Measurements from ENCODE around the gene BZW1.

BZW1 gene

GRCh38 chr2:200843993-200844948 is 32.6 kb downstream of the BZW1 start:
- DNase-seq: no peak

- DNase-seq: no peak
Measured at GRCh38 chr2:200845194-200845593, 33.5 kb downstream of the BZW1 start.

- DNase-seq: no peak
Measured at GRCh38 chr2:200845669-200846325, 34.1 kb downstream of the BZW1 start.

GRCh38 chr2:200847269-200847668 is 35.6 kb downstream of the BZW1 start:
- DNase-seq: peak; percentile 28

- DNase-seq: no peak
Measured at GRCh38 chr2:200847939-200848338, 36.2 kb downstream of the BZW1 start.

GRCh38 chr2:200850512-200851256 is 39.0 kb downstream of the BZW1 start:
- DNase-seq: no peak

GRCh38 chr2:200851398-200852248 is 39.9 kb downstream of the BZW1 start:
- DNase-seq: no peak

GRCh38 chr2:200852605-200853004 is 40.9 kb downstream of the BZW1 start:
- DNase-seq: no peak

- no peak for DNase-seq
Measured at GRCh38 chr2:200856806-200857205, 45.1 kb downstream of the BZW1 start.

- no peak for DNase-seq
Measured at GRCh38 chr2:200860092-200860795, 48.5 kb downstream of the BZW1 start.

- DNase-seq: no peak
Measured at GRCh38 chr2:200861617-200862155, 50.0 kb downstream of the BZW1 start.

- no peak for DNase-seq
Measured at GRCh38 chr2:200862532-200863000, 50.9 kb downstream of the BZW1 start.

GRCh38 chr2:200863782-200864175 is 52.1 kb downstream of the BZW1 start:
- DNase-seq: peak; percentile 35

- DNase-seq: peak; percentile 85
Measured at GRCh38 chr2:200864176-200865034, 52.7 kb downstream of the BZW1 start, which contains the start of gene CLK1. Gene CLK1, minus strand, starts transcription at chr2:200864658. Its CDS starts 2,796 bp downstream, at chr2:200861862.

GRCh38 chr2:200869014-200869413 is 57.3 kb downstream of the BZW1 start:
- DNase-seq: no peak

- DNase-seq: no peak
Measured at GRCh38 chr2:200871151-200871550, 59.4 kb downstream of the BZW1 start.

GRCh38 chr2:200873560-200873959 is 61.9 kb downstream of the BZW1 start:
- no peak for DNase-seq
